NCI-H345 (cell line): Measurements from ENCODE around the gene PNPLA6.
A peak's percentile ranks its signal among the peaks of the same experiment; 100 is the strongest.
"Not testable (repeated sequence)": the region's sequence is repeated elsewhere in the genome, so short reads cannot be mapped to it uniquely, and the experiment has no call there.

Experiments used
- DNase-seq: peaks from one replicate; lab custom pipeline; 2025; lab: John Stamatoyannopoulos, UW

PNPLA6 gene

GRCh38 chr19:7533925-7534480 lies 1.5 kb upstream of the PNPLA6 start:
- DNase-seq, result peak; percentile 88

- peak; percentile 50 for DNase-seq
These were observed 928 bp upstream of the PNPLA6 start for GRCh38 chr19:7534531-7535046.

GRCh38 chr19:7535998-7536695 lies 630 bp downstream of the PNPLA6 start:
- DNase-seq, result no peak

- DNase-seq, result not testable (repeated sequence)
These were observed 3.5 kb downstream of the PNPLA6 start for GRCh38 chr19:7538990-7539389.

- no peak for DNase-seq
These were observed 4.4 kb downstream of the PNPLA6 start for GRCh38 chr19:7539827-7540425.

GRCh38 chr19:7540761-7541474 lies 5.4 kb downstream of the PNPLA6 start:
- DNase-seq, result no peak

- no peak for DNase-seq
These were observed 5.9 kb downstream of the PNPLA6 start for GRCh38 chr19:7541475-7541824.

- no peak for DNase-seq
These were observed 6.4 kb downstream of the PNPLA6 start for GRCh38 chr19:7541828-7542443.

- no peak for DNase-seq
These were observed 7.2 kb downstream of the PNPLA6 start for GRCh38 chr19:7542556-7543348.

GRCh38 chr19:7544626-7545025 lies 9.1 kb downstream of the PNPLA6 start:
- no peak for DNase-seq

- DNase-seq, result no peak
These were observed 9.8 kb downstream of the PNPLA6 start for GRCh38 chr19:7545300-7545699.

- DNase-seq, result no peak
These were observed 10.4 kb downstream of the PNPLA6 start for GRCh38 chr19:7545904-7546303.

- DNase-seq, result no peak
These were observed 11.6 kb downstream of the PNPLA6 start for GRCh38 chr19:7547159-7547558.

- DNase-seq, result no peak
These were observed 14.1 kb downstream of the PNPLA6 start for GRCh38 chr19:7549429-7550148.

GRCh38 chr19:7550169-7550770 lies 14.8 kb downstream of the PNPLA6 start:
- no peak for DNase-seq

GRCh38 chr19:7550987-7551761 lies 15.7 kb downstream of the PNPLA6 start:
- peak; percentile 7 for DNase-seq

GRCh38 chr19:7552781-7553180 lies 17.3 kb downstream of the PNPLA6 start:
- DNase-seq, result no peak

GRCh38 chr19:7554565-7554964 lies 19.0 kb downstream of the PNPLA6 start:
- DNase-seq, result no peak

GRCh38 chr19:7554990-7555864 lies 19.7 kb downstream of the PNPLA6 start:
- DNase-seq, result no peak
